HG03045 (cell line): ENCODE results near the gene ARIH1.
"Not testable (repeated sequence)": the region's sequence is repeated elsewhere in the genome, so short reads cannot be mapped to it uniquely, and the experiment has no call there.

Experiments used
- ATAC-seq: cut with Tn5 transposase; IDR thresholded peaks from one replicate; pipeline ENCODE4 v1.9.1; 2021; ENCODE audit warnings: mild to moderate bottlenecking, moderate library complexity; ENCODE audit not compliant: unreplicated experiment

ARIH1 gene

GRCh38 chr15:72592676-72593075, 118.5 kb downstream of the ARIH1 start:
- no peak for ATAC-seq

- no peak for ATAC-seq
Measured at GRCh38 chr15:72593838-72594237, 119.7 kb downstream of the ARIH1 start.

- ATAC-seq = no peak
Measured at GRCh38 chr15:72599855-72600464, 125.8 kb downstream of the ARIH1 start.

- no peak for ATAC-seq
Measured at GRCh38 chr15:72604794-72605193, 130.7 kb downstream of the ARIH1 start.

GRCh38 chr15:72608084-72608483, 134.0 kb downstream of the ARIH1 start:
- ATAC-seq = not testable (repeated sequence)

- ATAC-seq = no peak
Measured at GRCh38 chr15:72609862-72610261, 135.7 kb downstream of the ARIH1 start.

- not testable (repeated sequence) for ATAC-seq
Measured at GRCh38 chr15:72612324-72612723, 138.2 kb downstream of the ARIH1 start.

- ATAC-seq = no peak
Measured at GRCh38 chr15:72614810-72615532, 140.8 kb downstream of the ARIH1 start.

- ATAC-seq = not testable (repeated sequence)
Measured at GRCh38 chr15:72615533-72616233, 141.6 kb downstream of the ARIH1 start.

- ATAC-seq = no peak
Measured at GRCh38 chr15:72616491-72617210, 142.5 kb downstream of the ARIH1 start.

GRCh38 chr15:72623854-72624253, 149.7 kb downstream of the ARIH1 start:
- not testable (repeated sequence) for ATAC-seq

GRCh38 chr15:72626153-72626552, 152.0 kb downstream of the ARIH1 start:
- ATAC-seq = not testable (repeated sequence)

GRCh38 chr15:72628249-72629067, 154.3 kb downstream of the ARIH1 start:
- ATAC-seq = not testable (repeated sequence)

GRCh38 chr15:72629068-72629570, 155.0 kb downstream of the ARIH1 start:
- ATAC-seq = not testable (repeated sequence)

- ATAC-seq = not testable (repeated sequence)
Measured at GRCh38 chr15:72636519-72637282, 162.6 kb downstream of the ARIH1 start.

GRCh38 chr15:72639759-72640483, 165.8 kb downstream of the ARIH1 start:
- not testable (repeated sequence) for ATAC-seq

GRCh38 chr15:72642271-72642670, 168.1 kb downstream of the ARIH1 start:
- not testable (repeated sequence) for ATAC-seq

- not testable (repeated sequence) for ATAC-seq
Measured at GRCh38 chr15:72648631-72649253, 174.6 kb downstream of the ARIH1 start.
